NCI-H345 treated with DMSO at 0.1 percent for 48 hours (cell line): ENCODE results near the gene MAPK7.

Experiments
- DNase-seq: peaks from one replicate; lab custom pipeline; 2025; ENCODE audit not compliant: unreplicated experiment; lab: John Stamatoyannopoulos, UW

Gene MAPK7

DNA sequence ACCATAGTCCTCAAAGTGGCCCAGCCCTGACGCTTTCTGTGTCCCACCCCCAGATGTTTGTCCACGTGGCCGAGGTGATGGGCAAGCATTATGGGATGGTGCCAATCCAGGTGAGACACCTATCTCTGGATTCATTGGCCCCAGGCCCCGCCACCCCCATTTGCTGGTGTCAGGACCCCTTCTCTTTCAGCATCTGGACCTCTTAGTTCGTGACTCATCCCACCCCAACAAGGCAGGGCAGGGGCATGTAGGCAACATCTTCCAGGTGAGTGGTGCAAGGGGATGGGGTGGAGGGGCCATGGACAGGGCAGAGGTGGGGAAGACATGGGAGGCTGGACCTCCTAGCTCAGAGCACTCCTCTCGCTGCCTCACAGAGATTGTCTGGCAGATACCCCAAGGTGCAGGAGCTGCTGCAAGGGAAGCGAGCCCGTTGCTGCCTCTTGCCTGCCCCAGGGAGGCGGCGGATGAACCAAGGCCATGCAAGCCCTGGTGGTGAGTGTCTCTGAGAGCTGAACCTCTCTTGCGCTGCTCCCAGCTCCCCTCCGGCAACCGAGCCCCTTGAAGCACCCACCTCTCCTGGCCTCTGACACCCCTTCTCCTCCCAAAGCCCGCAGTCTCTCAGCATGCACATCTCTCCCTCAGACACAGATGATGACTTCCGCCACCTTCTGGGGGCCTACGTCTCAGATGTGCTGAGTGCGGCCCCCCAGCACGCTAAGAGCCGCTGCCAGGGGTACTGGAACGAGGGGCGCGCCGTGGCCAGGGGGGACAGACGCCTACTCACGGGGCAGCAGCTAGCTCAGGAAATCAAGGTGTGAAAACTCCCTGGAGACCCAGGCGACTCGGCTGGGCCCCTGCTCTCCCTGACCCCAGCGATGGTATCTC is 36.3 kb downstream of the MAPK7 start:
- DNase-seq: no peak

DNA sequence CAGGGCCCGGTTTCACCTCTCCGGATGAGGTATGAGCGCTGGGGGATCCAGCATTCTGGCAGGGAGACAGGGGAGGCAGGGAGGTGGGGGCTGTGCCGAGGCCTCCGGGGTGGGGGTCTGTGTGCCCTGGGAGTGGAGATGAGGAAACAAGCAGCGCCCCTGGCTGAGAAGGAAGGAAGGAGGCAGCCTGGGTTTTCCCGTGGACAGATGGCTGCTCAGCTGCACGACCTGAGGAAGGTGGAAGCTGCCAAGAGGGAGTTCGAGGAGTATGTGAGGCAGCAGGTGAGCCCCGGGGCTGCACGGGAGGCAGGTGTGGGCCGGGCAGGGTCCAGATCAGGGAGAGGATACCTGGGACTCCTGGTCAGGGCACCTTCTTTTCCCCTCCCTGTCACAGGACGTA is 37.0 kb downstream of the MAPK7 start:
- DNase-seq: no peak

DNA sequence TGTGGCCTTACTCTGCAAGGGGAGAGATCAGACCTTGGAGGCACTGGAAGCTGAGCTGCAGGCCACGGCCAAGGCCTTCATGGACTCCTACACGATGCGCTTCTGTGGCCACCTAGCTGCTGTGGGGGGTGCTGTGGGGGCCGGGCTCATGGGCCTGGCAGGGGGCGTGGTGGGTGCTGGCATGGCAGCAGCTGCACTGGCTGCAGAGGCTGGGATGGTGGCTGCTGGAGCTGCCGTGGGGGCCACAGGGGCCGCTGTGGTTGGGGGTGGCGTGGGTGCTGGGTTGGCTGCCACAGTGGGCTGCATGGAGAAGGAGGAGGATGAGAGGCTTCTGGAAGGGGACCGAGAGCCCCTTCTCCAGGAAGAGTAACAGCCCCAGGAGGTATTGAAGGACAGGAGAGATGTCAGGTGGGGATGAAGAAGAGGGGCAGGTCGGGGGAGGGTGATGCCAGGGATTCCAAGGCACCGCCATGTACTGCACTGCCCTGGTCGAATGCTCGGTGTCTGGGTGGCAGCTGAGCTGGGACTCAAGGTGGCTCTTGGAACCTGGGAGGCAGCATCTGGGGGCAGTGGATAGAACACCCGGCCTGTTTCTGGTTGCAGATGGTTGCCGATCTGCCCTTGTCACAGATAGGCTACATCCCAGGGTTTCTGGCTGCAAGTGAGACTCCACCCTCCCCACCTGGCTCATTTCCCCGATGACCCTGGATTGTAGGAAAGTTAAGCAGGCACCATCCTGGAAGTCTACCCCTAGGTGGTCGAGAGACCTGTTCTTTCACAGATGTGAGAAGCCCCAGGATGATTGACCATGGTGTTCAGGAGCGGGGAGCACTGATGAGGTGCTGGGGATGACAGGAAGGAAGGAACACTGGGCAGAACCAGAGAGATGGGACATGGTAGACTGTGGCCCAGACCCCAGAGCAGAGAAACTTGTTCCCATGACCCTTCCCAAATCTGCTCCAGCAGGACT is 37.8 kb downstream of the MAPK7 start:
- DNase-seq: no peak

- no peak for DNase-seq
These were observed 39.3 kb downstream of the MAPK7 start for GRCh38 chr17:19417611-19418010.

GRCh38 chr17:19418251-19418992 is 40.1 kb downstream of the MAPK7 start:
- DNase-seq: no peak

DNA sequence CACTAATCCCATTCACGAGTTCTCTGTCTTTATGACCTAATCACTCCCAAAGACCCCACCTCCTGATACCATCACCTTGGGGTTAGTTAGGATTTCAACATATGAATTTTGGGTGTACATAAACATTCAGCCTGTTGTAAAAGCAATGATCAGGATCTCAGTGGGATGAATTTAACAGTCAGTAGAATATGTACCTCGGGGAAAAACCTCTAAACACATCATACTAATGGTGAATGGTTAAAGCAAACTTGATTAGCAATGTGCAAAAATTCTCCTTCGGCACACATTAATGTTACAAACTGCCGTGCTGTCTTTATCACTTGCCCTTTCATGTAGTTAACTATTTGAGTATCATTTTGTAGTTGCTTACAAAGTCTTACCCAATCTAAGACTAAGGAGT is 42.9 kb downstream of the MAPK7 start:
- no peak for DNase-seq

DNA sequence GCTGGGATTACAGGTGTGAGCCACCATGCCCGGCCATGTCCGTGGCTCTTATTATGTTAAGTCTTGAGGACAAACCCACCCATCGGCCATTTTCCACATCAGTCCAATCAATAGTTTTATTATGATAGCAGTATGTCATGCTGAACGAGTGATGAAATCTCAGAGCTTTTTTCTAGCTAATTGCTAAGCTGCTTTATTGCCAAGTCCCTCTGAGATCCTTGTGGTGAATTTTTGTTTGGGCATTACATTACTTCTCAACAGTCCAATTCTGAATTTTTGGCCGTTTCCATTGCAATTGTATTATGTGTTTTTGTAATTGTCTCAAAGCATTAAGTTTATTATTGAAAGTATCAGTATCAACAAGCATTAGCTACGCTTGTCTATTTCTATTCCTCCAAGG is 43.6 kb downstream of the MAPK7 start:
- no peak for DNase-seq

DNA sequence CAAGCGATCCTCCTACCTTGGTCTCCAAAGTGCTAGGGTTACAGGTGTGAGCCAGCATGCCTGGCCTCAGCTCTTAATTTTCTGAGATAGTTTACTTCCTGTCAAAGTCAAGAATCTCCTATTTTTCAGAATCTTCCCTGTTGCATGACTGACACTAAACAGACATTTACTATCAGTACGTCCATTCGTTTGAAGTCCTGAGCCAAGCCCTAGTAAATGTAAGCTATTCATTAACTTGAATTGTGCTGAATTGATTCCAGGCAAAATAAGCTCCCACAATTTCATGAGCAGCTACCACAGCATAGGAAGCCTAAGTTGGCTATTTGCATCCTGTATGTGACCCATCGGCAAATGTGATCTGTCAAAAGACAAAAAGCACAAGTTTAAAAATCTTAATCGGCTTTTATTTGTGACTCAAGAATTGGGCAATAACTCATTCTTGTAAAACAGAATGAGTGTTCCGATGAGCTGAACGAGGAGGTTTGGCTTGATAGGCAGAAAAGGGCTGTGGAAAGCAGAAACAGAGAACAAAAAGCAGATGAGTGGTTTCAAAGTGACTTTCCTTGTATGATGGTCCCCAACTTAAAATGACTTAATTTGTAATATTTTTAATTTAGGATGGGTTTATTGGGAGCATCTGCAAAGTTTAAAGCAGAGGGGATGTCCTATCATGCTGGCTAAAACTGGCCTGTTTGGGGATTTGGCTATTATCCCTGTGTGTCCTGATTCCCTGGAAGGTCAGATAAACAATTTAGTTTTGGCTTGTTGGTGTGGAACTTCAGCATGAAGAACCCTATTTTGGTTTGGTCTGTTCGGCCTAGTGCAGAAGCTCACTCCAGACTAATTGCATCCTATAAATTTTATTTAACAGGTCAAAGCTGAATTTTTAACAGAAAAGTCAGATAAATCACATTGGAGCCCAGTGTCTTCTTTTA is 46.9 kb downstream of the MAPK7 start:
- DNase-seq: no peak

DNA sequence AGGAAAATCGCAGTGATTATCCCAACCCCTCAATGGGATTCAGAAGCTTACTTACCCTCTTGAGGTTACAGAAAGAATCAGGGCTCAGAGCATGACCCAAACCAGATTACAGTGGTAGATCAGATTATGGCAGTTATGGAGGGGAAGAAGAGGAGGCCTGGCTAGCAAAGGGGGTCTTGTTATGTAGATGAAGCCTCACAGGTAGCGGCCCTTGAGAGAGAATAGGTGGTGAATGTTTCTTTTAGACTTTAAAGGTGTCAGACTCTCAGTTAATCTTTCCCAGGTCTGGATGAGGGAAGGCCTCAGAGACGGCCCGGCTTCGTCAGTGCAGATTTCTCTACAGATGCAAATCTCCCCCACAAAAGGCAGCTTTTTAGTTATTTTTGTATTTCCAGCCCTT is 48.3 kb downstream of the MAPK7 start:
- no peak for DNase-seq

DNA sequence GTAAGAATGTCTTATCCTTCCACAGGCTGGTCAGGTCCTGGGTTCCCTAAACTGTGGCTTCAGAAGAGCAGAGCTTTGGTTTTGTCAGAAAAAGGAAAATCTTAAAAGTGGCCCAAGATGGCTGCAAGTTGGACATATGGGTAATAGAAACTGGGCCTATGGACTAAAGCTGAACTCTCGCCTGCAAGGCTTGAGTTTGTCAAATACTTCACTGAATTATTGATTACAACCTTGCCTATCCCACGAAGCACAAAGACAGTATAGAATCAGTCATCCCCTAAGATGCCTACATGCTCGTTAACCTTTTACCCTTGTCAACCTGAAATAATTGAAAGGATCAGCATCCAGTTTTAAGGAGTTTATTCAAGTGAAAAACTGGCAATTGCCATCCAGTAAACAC is 53.4 kb downstream of the MAPK7 start:
- DNase-seq: no peak
